ENCODE results near the gene PYGM. TPM values are rescaled to one million over a fixed set of nuclear protein-coding genes. Genes with fewer than 3 reads are reported as not detected.

The PYGM gene
- total and polyA plus RNA-seq, 2 of the 8 experiments (the other 6 are each of a cell fraction or from before 2014, with no cell fraction given), result 9.6 to 10.0 TPM

DNA sequence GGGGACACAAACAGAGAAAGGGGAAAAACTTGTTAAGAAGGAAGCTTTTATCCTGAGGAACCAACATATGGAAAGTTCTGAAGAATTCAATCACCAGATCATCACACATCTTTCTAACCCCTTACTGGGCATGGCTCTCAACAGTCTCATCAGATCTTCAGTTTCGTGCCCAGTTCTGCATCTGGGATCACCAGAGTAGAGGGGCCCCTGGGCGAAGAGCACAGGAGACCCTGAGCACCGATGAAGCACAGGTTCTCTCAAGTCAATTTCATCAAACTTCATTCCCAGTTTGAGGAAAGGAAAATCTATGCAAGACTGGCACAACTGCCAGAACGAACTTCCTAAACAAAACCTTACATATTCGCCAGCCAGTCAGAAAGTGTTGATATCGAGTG, 8.5 kb upstream of the PYGM start:
- Histone ChIP-seq H3K9ac (replicated peaks in 1 of 4; ENCODE audit: extremely low read depth in 1 of 4, low read depth in 3 of 4, low read length in 3 of 4) (no peak overlapping the region), H2BK15ac (ENCODE audit: low read length) (no peak overlapping the region), H3K4me1 (replicated peaks in 1 of 4; ENCODE audit: control insufficient read depth in 3 of 4, insufficient read depth in 4 of 4, low read length in 3 of 4) (peaks cover 16 to 36% (median 30%) of the 10 kb centered on the region in 4 experiments), H3K18ac (ENCODE audit: extremely low read depth, low read length) (no peak overlapping the region), H4K8ac (ENCODE audit: extremely low read depth, insufficient read depth, low read length) (no peak overlapping the region), H3K14ac (ENCODE audit: insufficient read length) (no peak overlapping the region), H2AK5ac (ENCODE audit: low read depth, low read length) (no peak overlapping the region), H3K4me2 (ENCODE audit: insufficient read depth in 1 of 2, low read depth in 2 of 2, low read length in 2 of 2) (no peak overlapping the region), H4K91ac (replicated peaks; ENCODE audit: insufficient read length, low read length) (no peak overlapping the region), H3K4ac (replicated peaks; ENCODE audit: insufficient read length, low read depth, low read length) (no peak overlapping the region), H2BK20ac (ENCODE audit: low read length) (no peak overlapping the region), H4K20me1 (replicated peaks in 1 of 2; ENCODE audit: control insufficient read depth in 1 of 2, insufficient read depth in 2 of 2, low read length in 2 of 2) (peaks cover 28 to 44% of the 10 kb centered on the region in 2 experiments), H3K56ac (replicated peaks; ENCODE audit: insufficient read length, low read depth, low read length) (no peak overlapping the region), H2BK5ac (ENCODE audit: low read depth, low read length) (no peak overlapping the region), H3K27ac (ENCODE audit: low read depth, low read length) (no peak overlapping the region), H4K5ac (ENCODE audit: insufficient read length, low read depth, low read length) (no peak overlapping the region), H3K36me3 (ENCODE audit: control insufficient read depth in 2 of 4, insufficient read depth in 4 of 4, low read length in 3 of 4) (peaks cover 58 to 98% (median 86%) of the 10 kb centered on the region in 4 experiments), H3K4me3 (ENCODE audit: extremely low read depth in 1 of 4, insufficient read depth in 2 of 4, low read depth in 3 of 4, low read length in 4 of 4) (no peak overlapping the region), H2BK12ac (ENCODE audit: low read depth, low read length) (no peak overlapping the region), H2AFZ (ENCODE audit: low read length) (no peak overlapping the region), H3K23ac (ENCODE audit: insufficient read length) (no peak overlapping the region), H3K79me2 (ENCODE audit: control insufficient read depth in 1 of 2, insufficient read depth in 2 of 2, low read length in 2 of 2) (peaks cover 5 to 45% of the 10 kb centered on the region in 2 experiments; a peak in 3 of 4 replicates), H2BK120ac (replicated peaks; ENCODE audit: low read depth, low read length) (no peak overlapping the region), H3K79me1 (ENCODE audit: low read depth, low read length) (peaks cover 6% of the 10 kb centered on the region), H3K23me2 (ENCODE audit: low read depth, low read length) (no peaks in the 10 kb centered on the region), H3K9me3 (ENCODE audit: insufficient read depth in 2 of 2, low read depth in 1 of 2, low read length in 1 of 2) (no peaks in the 10 kb centered on the region), H3K27me3 (replicated peaks in 1 of 4; ENCODE audit: control insufficient read depth in 3 of 4, extremely low read depth in 1 of 4, insufficient read depth in 3 of 4, low read length in 3 of 4) (no peaks in the 10 kb centered on the region; a peak in 1 of 7 replicates)
- no peak for TF ChIP-seq PHF8 (conservative IDR thresholded peaks at IDR 0.05; ENCODE audit: low read depth, low read length)
- 0 out of 2 replicates have a peak, but pooled peaks have one; percentile 30 for TF ChIP-seq POLR2AphosphoS5 (IDR thresholded peaks at IDR 0.05; ENCODE audit: low read depth, low read length)
- 91% methylated on average over 6 of the region's 6 CpGs; no CpG with 5 or more reads in 1 of the 2 experiments for WGBS, 2 experiments (ENCODE audit: extremely low coverage in 1 of 2, insufficient coverage in 1 of 2, insufficient read length in 1 of 2, insufficient replicate concordance in 2 of 2, low coverage in 1 of 2, low lambda C conversion rate in 2 of 2, missing lambda C conversion rate in 1 of 2)
- FAIRE-seq (no peak), DNase-seq (ENCODE audit: low read depth in 1 of 2, low spot score in 2 of 2) (no peak)
- ChIA-PET POLR2A (ENCODE audit: partially characterized antibody) (interaction anchor here (0.7 to 42.9 kb wide), 4 partner anchors 3 to 408 kb away, joined by 4 to 1087 read pairs (median 546); partner anchors contain the start of genes PYGM, RASGRP2 and SF1), CTCF (ENCODE audit: partially characterized antibody) (interaction anchor here (0.9 to 23.6 kb wide), 8 partner anchors 8 to 49 kb away, joined by 3 to 376 read pairs (median 6); partner anchors contain the start of genes PYGM, RASGRP2 and SF1)
